SK-N-SH (cell line): ENCODE data around the gene UNC13B.

Experiments
- CTCF ChIP-seq: fragments of 200-600 bp; sonication (generic); IDR thresholded peaks from 2 replicates; pipeline ENCODE4 v1.6.1; 2017; ENCODE audit warnings: antibody characterized with exemption, mild to moderate bottlenecking, moderate library complexity
- EP300 ChIP-seq, 2 experiments: IDR thresholded peaks; 2 replicates each; pipeline versions ENCODE4 v1.4.0 to v1.6.1; 2012; ENCODE audit warnings: borderline replicate concordance in 1 of 2, low read depth in 1 of 2, low read length in 1 of 2
- EZH2phosphoT487 ChIP-seq: fragments of 200-600 bp; sonication (generic); IDR thresholded peaks from 2 replicates; pipeline ENCODE4 v1.6.1; 2017; ENCODE audit warnings: low read depth, mixed run types, mild to moderate bottlenecking, antibody characterized with exemption, moderate library complexity, borderline replicate concordance
- GABPA ChIP-seq: IDR thresholded peaks from 2 replicates; pipeline ENCODE4 v1.4.0; 2012; ENCODE audit warnings: low read depth, mild to moderate bottlenecking
- RAD21 ChIP-seq: IDR thresholded peaks from 2 replicates; pipeline ENCODE4 v1.6.1; 2012; ENCODE audit warnings: mild to moderate bottlenecking, low read length
- SMC3 ChIP-seq: IDR thresholded peaks from 2 replicates; pipeline ENCODE4 v1.6.1; 2012; ENCODE audit warnings: low read depth, low read length, improper control_type of control experiment
- TEAD4 ChIP-seq: IDR thresholded peaks from 2 replicates; pipeline ENCODE4 v1.4.0; 2012; ENCODE audit warnings: mild to moderate bottlenecking, borderline replicate concordance; ENCODE audit not compliant: insufficient read depth
- USF1 ChIP-seq: IDR thresholded peaks from 2 replicates; pipeline ENCODE4 v1.4.0; 2012; ENCODE audit warnings: low read depth, borderline replicate concordance

- no peak for TF ChIP-seq RAD21
- no peak for TF ChIP-seq CTCF
- no peak for TF ChIP-seq EZH2phosphoT487
- TF ChIP-seq EP300 (IDR thresholded peaks at IDR 0.05; ENCODE audit: borderline replicate concordance in 1 of 2, low read depth in 1 of 2, low read length in 1 of 2) = no peak
- no peak for TF ChIP-seq SMC3
- TF ChIP-seq USF1 = no peak
- no peak for TF ChIP-seq TEAD4
- no peak for TF ChIP-seq GABPA
Observed at GRCh38 chr9:35195683-35196082, 33.9 kb downstream of the UNC13B start.
